Astrocyte (in vitro differentiated cells and primary cell): Measurements from ENCODE around the gene POU6F2. TPM values are rescaled to one million over a fixed set of nuclear protein-coding genes. Genes with fewer than 3 reads are reported as not detected.

Experiments used
- DNase-seq: peaks from one replicate; pipeline ENCODE4 v3.0.0-alpha.2; 2010; ENCODE audit warnings: low read depth
- FAIRE-seq: peaks from 2 replicates; lab custom pipeline; 2011; peaks lifted over from hg19 to GRCh38; lab: Jason Lieb, UNC
- H2AFZ ChIP-seq: 2 replicates; pipeline ENCODE4 v1.6.0; 2012; ENCODE audit warnings: low read depth, low read length, inconsistent platforms
- H3K27ac ChIP-seq: 2 replicates; pipeline ENCODE4 v1.5.1; 2011; ENCODE audit warnings: low read depth, low read length, inconsistent platforms
- H3K27me3 ChIP-seq: 2 replicates; pipeline ENCODE4 v1.6.0; 2011; ENCODE audit warnings: low read length, inconsistent platforms; ENCODE audit not compliant: insufficient read depth
- H3K36me3 ChIP-seq: 2 replicates; pipeline ENCODE4 v1.5.1; 2011; ENCODE audit warnings: low read length, inconsistent platforms; ENCODE audit not compliant: insufficient read depth
- H3K4me1 ChIP-seq: 2 replicates; pipeline ENCODE4 v1.5.1; 2011; ENCODE audit warnings: low read length, inconsistent platforms; ENCODE audit not compliant: insufficient read depth
- H3K4me2 ChIP-seq: 2 replicates; pipeline ENCODE4 v1.6.0; 2012; ENCODE audit warnings: low read length, inconsistent platforms
- H3K4me3 ChIP-seq: 2 replicates; pipeline ENCODE4 v1.5.1; 2011; ENCODE audit warnings: low read depth, mild to moderate bottlenecking, low read length, inconsistent platforms; ENCODE audit not compliant: insufficient read depth
- H3K79me2 ChIP-seq: 2 replicates; pipeline ENCODE4 v1.6.0; 2012; ENCODE audit warnings: mild to moderate bottlenecking, low read length, inconsistent platforms; ENCODE audit not compliant: insufficient read depth
- H3K9ac ChIP-seq: 2 replicates; pipeline ENCODE4 v1.6.0; 2012; ENCODE audit warnings: mild to moderate bottlenecking, low read length, inconsistent platforms
- H3K9me3 ChIP-seq: 2 replicates; pipeline ENCODE4 v1.5.1; 2012; ENCODE audit warnings: low read depth, mild to moderate bottlenecking, low read length, inconsistent platforms; ENCODE audit not compliant: insufficient read depth
- H4K20me1 ChIP-seq: 2 replicates; pipeline ENCODE4 v1.6.0; 2012; ENCODE audit warnings: low read length, inconsistent platforms; ENCODE audit not compliant: insufficient read depth
- H3K27ac Mint-ChIP-seq: one replicate; pipeline ENCODE4 v1.8.0; 2021; ENCODE audit warnings: mild to moderate bottlenecking, mixed read lengths; ENCODE audit not compliant: unreplicated experiment
- H3K27me3 Mint-ChIP-seq: one replicate; pipeline ENCODE4 v1.8.0; 2021; ENCODE audit warnings: low read depth, mixed read lengths; ENCODE audit not compliant: unreplicated experiment
- H3K36me3 Mint-ChIP-seq: one replicate; pipeline ENCODE4 v1.8.0; 2021; ENCODE audit warnings: low read depth, mixed read lengths; ENCODE audit not compliant: unreplicated experiment
- H3K4me1 Mint-ChIP-seq: one replicate; pipeline ENCODE4 v1.8.0; 2021; ENCODE audit warnings: low read depth, mixed read lengths; ENCODE audit not compliant: unreplicated experiment
- H3K4me3 Mint-ChIP-seq: one replicate; pipeline ENCODE4 v1.8.0; 2021; ENCODE audit warnings: mild to moderate bottlenecking, moderate library complexity, mixed read lengths; ENCODE audit not compliant: unreplicated experiment
- H3K9me3 Mint-ChIP-seq: one replicate; pipeline ENCODE4 v1.8.0; 2021; ENCODE audit warnings: mild to moderate bottlenecking, mixed read lengths; ENCODE audit not compliant: unreplicated experiment
- CTCF ChIP-seq: IDR thresholded peaks from 2 replicates; pipeline ENCODE4 v1.5.1; 2011; ENCODE audit warnings: low read depth, mild to moderate bottlenecking, inconsistent platforms, low read length, moderate library complexity; ENCODE audit not compliant: insufficient read depth
- EZH2 ChIP-seq: IDR thresholded peaks from 2 replicates; pipeline ENCODE4 v1.6.1; 2012; ENCODE audit warnings: mild to moderate bottlenecking, low read length, inconsistent platforms; ENCODE audit not compliant: insufficient read depth
- total RNA-seq: library from RNA; stranded (reverse); gene quantifications from 2 replicates; pipeline ENCODE4 v1.2.1, GENCODE V29; 2021

POU6F2 gene
- total RNA-seq, 1 donor from 2014 or later: 0.45 TPM

GRCh38 chr7:39301543-39301942 is 323.8 kb downstream of the POU6F2 start:
- Mint-ChIP-seq H3K36me3 (no peaks in the 10 kb centered on the region), H3K27me3 (peaks cover 6% of the 10 kb centered on the region), H3K4me3 (no peak overlapping the region), H3K27ac (no peak overlapping the region), H3K9me3 (peaks cover 7% of the 10 kb centered on the region), H3K4me1 (peaks cover 11% of the 10 kb centered on the region)
- no peak overlapping the region for H2AFZ ChIP-seq
- H4K20me1 ChIP-seq: no peaks in the 10 kb centered on the region
- no peaks in the 10 kb centered on the region for H3K27me3 ChIP-seq
- H3K4me2 ChIP-seq: no peak overlapping the region
- DNase-seq: no peak
- TF ChIP-seq CTCF: no peak
- H3K4me1 ChIP-seq: no peaks in the 10 kb centered on the region
- H3K79me2 ChIP-seq: no peaks in the 10 kb centered on the region
- FAIRE-seq: no peak
- H3K27ac ChIP-seq: no peak overlapping the region
- H3K36me3 ChIP-seq: no peaks in the 10 kb centered on the region
- H3K9ac ChIP-seq: no peak overlapping the region
- H3K4me3 ChIP-seq: no peak overlapping the region
- no peaks in the 10 kb centered on the region for H3K9me3 ChIP-seq

GRCh38 chr7:39304178-39304577 is 326.5 kb downstream of the POU6F2 start:
- Histone ChIP-seq H3K9me3 (no peaks in the 10 kb centered on the region), H3K4me1 (no peaks in the 10 kb centered on the region), H2AFZ (no peak overlapping the region), H3K36me3 (no peaks in the 10 kb centered on the region), H3K79me2 (no peaks in the 10 kb centered on the region), H4K20me1 (no peaks in the 10 kb centered on the region), H3K4me3 (no peak overlapping the region), H3K27me3 (no peaks in the 10 kb centered on the region), H3K9ac (no peak overlapping the region), H3K27ac (no peak overlapping the region), H3K4me2 (no peak overlapping the region)
- TF ChIP-seq EZH2 (no peak), CTCF (no peak)
- Mint-ChIP-seq H3K4me3 (no peak overlapping the region), H3K36me3 (no peaks in the 10 kb centered on the region), H3K4me1 (peaks cover 11% of the 10 kb centered on the region), H3K27ac (no peak overlapping the region), H3K9me3 (peaks cover 4% of the 10 kb centered on the region), H3K27me3 (peaks cover 6% of the 10 kb centered on the region)
- DNase-seq (no peak), FAIRE-seq (no peak)

- no peak overlapping the region for H3K9ac ChIP-seq
- H3K4me1 ChIP-seq: no peaks in the 10 kb centered on the region
- H3K4me3 ChIP-seq: no peak overlapping the region
- no peaks in the 10 kb centered on the region for H3K36me3 Mint-ChIP-seq
- TF ChIP-seq CTCF (no peak), EZH2 (no peak)
- H3K79me2 ChIP-seq: no peaks in the 10 kb centered on the region
- peaks cover 4% of the 10 kb centered on the region for H3K9me3 Mint-ChIP-seq
- H3K9me3 ChIP-seq: no peaks in the 10 kb centered on the region
- H3K36me3 ChIP-seq: no peaks in the 10 kb centered on the region
- H4K20me1 ChIP-seq: no peaks in the 10 kb centered on the region
- H2AFZ ChIP-seq: no peak overlapping the region
- H3K27me3 Mint-ChIP-seq: peaks cover 6% of the 10 kb centered on the region
- no peak overlapping the region for H3K4me3 Mint-ChIP-seq
- peaks cover 11% of the 10 kb centered on the region for H3K4me1 Mint-ChIP-seq
- H3K4me2 ChIP-seq: no peak overlapping the region
- H3K27ac Mint-ChIP-seq: peak overlapping the region; percentile 20
- DNase-seq: no peak
- no peak for FAIRE-seq
- H3K27me3 ChIP-seq: no peaks in the 10 kb centered on the region
- no peak overlapping the region for H3K27ac ChIP-seq
These were observed 327.1 kb downstream of the POU6F2 start for GRCh38 chr7:39304668-39305405.
